HG03460 (cell line): Measurements from ENCODE around the gene JAKMIP1.

Experiments
- ATAC-seq: cut with Tn5 transposase; IDR thresholded peaks from one replicate; pipeline ENCODE4 v1.9.1; 2021; ENCODE audit not compliant: unreplicated experiment

JAKMIP1 gene

DNA sequence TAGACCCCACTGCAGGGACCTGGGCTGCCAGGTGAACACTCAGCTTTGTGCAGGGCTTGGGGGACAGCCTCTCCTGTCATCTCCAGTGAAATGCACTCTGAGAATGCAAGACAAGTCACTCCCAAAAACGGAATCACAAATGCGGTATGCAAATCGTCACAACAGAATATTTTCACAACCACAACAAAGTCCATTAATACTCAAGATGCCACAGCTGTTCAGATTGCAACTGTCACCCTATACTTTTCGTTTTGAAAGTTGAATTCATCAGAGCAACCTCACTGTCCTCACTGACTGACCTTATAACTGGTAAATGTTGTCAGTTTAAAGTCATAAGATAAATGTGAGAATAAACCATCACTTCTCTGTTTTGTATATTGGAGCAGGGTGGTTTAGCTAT is 16.6 kb downstream of the JAKMIP1 start:
- ATAC-seq: no peak

DNA sequence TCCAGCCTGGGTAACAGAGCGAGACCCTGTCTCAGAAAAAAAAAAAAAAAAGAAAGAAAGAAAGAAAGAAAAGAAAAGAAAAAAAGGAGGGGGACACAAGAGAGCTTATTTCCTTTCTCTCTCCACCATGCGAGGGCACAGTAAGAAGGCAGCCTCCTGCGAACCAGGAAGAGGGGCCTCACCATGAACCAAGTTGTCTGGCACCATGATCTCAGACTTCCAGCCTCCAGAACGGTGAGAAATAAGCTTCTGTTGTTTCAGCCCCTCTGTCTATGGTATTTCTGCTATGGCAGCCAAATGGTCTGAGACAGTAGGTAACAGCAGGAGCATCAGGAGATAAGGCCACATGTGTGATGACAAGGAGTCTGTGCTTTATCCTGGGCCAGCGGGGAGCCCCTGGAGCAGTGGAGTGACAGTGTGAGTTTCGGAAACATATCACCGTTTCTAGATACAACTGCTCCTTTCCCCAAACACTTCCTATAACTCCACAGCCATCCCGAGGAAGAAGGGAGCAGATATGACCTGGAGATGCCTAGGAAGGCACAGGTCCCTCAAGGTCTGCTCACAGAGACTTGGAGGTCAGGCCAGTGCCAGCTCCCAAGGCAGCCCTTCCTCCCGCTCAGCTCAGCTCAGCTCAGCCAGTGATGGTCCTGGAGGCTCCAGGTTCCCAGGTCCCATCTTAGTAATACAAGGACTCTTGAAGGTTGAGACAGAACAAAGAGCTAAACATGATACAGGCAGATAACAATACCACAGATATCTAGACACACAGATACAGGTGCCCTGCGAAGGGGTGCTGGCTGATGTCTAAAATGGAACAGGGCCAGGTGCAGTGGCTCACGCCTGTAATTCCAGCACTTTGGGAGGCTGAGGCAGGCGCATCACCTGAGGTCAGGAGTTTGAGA is 17.7 kb downstream of the JAKMIP1 start:
- ATAC-seq: no peak

DNA sequence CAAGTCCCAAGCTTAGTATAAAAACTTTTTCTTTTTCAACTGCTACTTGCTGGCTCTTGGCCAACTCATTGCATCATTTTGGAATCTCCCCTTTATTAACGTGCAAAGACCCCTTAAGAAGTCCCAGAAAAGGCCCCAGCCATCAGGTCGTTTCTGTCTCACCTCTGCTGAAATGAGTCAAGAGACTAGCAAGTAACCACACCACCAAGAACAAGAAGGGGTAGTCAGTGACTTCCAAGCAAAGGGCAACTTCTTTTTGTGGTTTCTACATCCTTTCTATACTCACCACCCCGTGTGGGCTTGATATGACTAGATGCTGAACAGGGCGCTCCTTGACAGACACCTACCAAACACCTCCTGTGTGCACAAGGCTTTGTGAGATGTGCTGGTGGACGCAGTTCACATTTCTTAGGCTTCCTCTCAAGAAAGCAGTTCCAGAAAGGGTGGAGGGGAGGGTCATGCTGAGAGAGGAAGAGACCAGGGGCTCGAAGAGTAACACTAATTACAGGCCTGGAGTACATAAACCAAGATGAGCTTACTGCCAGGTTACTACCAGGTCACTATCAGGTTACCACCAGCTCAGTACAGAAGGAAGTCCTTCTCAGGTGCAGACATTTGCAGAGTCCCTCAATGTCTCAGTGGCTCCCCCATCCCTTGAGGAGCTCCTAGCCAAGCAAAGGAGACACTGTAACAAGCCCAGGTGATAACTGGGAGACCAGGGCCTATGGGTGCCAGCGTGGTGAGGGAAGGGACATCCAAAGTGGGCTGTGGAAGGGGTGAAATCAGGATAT is 19.3 kb downstream of the JAKMIP1 start:
- ATAC-seq: peak; percentile 88

DNA sequence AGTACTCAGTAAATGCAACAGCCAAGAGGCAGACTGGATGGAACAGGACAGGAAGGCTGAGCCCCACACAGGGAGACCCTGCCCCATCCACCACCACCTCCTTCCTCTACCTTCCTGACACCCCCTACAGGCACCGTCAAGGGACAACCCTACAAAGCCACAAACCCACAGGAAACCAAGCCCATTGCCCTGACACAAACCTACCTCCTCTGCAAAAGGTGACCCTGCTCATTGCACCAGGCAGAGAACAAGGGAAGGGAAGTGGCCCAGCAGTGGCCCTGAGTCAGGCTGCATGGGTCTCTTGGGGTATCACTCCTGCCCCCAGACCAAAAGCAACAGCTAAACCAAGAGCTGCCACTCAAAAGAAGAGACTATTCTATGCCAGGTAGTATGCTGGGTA is 21.0 kb downstream of the JAKMIP1 start:
- ATAC-seq: no peak

DNA sequence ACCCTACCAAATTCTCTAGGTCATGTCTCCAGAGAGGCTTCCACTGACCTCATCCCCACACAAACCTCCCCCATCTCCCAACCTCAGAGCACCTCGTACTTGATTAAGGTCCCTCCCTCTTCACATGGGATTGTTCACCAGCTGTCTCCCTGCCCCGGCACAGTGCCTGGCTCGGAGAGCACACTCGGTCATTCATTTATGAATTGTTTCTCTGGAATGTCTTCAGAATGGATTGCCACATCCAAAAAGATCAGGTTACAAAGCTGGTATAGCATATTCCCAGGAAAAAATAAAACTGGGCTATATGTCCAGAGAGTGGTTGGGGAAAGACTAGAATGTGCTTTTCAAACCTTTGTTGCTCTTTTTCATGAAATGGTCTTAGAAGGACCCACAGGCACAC is 21.6 kb downstream of the JAKMIP1 start:
- ATAC-seq: no peak

DNA sequence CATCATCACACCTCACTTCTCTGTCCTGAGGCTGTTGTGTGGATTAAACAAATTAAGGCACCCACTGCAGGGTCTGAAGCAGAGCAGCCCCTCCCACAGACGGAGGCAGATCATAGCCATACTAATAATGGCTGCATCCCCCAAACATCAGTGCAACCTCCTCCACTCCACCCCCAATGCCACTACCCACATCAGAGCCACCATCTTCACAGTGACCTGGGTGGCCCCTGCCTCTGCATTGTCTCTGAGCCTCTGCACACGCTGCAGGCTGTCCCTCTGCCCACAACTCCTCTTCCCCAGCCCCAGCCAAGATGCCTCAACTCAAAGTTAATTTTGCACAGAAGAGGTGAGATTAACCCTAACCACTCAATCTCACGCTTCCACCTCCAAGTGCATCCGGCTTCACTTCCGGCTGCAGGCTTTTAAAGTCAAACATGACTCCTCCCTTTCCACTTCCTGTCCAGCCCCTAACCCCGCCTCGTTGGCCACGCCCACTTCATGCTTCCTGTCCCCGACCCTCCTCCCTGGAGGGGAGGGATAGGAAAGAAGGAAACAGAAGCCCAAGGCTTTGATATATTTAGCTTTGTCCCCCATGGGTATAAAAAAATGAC is 22.7 kb downstream of the JAKMIP1 start:
- no peak for ATAC-seq

DNA sequence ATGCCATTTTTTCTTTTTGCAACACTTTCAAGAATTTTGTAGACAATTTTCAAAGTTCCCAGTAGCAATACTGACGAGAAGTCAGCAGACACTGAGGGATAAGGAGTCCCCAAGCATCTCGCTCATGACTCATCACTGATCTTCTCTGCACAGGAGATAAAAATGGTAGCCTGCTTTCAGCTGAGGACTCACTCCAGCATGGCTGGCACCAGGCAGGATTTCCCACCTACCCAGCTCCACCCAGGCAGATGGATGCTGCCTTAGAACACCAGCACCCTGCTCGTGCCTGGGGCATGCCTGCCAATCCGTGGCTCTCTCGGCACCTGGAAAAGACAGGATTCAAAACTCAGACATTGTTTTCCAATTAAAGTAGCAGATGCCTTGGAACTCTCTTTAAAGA is 24.9 kb downstream of the JAKMIP1 start:
- no peak for ATAC-seq

DNA sequence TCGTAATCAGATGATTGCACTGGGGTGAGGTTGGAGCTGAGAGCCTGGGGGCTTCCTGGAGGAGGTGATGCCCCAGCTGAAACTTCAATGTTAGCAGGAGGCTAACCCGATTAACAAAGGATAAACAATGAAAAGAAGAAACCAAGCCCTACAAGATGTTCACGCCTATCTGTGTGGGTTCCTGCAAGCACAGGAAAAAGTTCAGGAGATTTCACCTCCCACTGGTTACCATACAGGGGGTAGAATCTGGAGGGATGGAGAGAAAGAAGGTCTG is 27.5 kb downstream of the JAKMIP1 start:
- no peak for ATAC-seq

DNA sequence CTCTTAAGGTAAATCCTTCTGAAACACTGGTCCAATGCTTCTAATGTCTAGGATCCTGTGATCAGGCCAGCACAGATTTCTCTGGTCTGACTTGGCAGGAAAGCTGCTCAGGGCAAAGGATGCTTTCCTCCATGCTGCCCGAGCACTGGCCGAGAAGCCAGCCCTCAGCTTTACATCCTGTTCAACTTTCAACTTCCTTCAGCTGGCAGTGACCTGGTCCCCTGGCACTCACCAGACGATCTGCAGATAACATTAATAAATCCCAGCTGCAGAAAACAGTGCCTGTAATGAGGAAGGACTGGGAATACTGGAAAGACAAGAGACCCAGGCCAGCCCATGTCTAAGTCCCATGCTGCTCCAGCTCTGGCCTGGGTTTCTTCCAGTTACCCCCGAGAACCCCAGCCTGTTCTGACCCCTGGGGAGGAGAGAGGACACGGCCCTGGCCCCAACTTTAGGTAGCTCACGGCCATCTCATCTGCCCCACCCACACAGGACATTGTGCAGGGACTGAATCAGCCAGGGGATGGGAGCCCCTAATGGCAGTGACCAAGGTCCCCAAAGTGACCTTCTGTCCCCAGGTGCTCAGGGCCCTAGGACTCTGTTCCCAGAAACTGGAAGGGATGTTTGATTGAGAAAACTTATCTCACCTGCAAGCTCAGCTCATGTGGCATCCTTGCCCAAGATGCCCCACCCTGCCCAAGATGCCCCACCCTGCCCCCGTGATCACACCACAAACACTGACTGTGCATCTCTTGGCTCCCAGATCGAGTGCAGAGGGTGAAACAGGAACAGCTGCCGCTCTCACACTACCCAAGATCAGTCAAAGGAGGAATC is 28.0 kb downstream of the JAKMIP1 start:
- no peak for ATAC-seq

DNA sequence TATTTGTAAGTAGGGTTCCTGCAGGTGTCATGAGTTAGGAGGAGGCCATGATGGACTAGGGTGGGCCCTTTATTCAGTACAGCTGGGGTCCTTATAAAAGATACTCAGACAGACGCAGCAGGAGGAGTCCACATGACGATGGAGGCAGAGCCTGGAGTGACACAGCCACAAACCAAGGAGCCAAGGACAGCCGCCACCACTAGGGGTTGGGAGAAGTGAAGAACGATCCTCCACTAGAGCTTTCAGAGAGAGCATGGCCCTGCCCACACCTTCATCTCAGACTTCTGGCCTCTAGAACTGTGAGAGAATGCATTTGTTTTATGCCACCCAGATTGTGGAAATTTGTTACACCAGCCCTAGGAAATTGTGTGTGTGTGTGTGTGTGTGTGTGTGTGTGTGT is 31.1 kb downstream of the JAKMIP1 start:
- no peak for ATAC-seq

DNA sequence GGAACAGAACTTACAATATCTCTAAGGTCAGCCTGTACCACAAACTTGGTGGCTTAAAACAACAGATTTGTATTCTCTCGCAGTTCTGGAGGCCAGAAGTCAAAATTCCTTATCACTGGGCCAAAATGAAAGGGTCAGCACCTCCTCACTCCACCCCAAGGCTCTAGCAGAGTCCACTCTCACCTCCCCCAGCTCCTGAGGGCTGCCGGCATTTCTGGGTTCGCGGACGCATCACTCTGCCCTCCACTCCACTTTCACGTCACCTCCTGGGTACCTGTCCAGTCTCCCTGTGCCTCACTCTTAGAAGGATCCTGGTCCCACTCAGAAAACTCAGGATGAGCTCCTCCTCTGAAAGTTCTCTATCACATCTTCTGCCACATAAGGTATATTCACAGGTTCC is 34.6 kb downstream of the JAKMIP1 start:
- no peak for ATAC-seq

DNA sequence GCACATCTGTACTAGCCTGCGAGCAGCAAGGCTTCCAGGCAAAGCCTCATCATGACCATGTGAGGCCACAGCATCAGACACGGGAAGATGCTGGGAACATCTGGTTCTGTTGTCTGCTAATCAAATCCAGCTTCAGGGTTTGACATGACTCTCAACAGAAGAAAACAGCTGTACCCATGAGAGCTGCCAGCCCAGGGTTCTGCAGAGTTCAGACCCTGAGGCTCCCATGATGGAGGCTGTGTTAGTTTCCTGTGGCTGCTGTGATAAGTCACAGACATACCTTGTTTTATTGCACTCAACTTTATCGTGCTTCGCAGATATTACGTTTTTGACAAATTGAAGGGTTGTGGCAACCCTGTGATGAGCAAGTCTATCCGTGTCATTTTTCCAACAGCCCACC is 37.5 kb downstream of the JAKMIP1 start:
- no peak for ATAC-seq

DNA sequence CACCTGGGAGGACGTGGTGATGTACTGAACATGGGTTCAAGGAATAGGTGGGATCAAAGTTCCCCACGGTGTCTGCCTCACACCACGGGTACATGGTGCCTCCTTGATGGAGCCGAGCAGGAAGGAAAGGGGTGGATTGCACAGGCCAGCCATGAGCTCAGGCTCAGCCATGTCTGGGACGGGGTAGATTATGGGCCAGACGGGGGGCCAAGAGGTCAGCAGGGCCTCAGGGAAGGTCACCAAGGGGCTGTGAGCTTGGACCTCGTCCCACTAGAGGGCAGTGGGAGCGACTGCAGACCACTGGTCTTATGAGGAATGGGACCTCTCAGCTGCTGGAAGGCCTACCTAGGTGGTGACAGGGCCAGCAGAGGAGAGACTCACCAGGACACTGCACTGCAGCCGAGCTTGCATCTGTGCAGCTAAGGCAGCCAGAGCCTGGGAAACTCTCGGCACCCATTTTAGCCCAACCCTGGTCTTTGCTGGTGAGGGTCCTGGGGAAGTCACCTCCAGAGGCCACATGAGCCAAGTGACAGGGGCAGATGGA is 38.4 kb downstream of the JAKMIP1 start:
- ATAC-seq: no peak

DNA sequence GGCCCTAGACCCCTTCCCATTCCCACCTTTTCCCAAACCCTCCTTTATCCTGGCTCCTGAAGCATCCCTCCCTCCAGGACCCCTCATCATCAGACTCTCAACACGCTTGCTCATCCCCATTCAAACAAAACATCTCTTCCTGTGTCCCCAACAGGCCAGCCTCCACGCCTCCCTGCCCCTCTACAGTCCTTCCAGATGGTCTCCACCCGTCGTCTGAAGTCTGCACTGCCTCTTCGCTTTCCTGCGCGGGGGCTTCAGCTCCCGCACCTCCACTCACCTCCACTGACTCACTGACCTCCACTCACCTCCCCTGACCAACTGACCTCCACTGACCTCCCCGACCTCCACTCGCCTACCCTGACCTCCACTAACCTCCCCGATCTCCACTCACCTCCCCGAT is 39.8 kb downstream of the JAKMIP1 start:
- ATAC-seq: no peak

DNA sequence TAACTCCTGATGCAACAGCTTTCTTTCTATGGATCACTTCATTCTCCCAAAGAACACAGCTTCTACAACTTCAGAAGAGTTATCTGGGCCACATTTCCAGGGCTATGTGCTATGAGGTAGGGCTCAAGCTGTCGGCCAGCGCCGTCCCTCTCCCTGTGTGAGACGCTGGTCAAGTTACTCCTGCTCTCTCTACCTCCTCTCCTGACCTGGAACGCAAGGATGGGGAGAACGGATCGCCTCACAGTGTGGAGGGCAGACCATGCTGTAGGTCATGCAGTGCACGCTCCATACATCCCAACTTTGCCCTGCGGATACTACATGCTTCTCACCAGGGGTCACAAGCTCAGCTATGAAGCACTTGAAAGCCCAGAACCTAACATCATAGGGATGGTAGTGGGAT is 42.4 kb downstream of the JAKMIP1 start:
- ATAC-seq: no peak

DNA sequence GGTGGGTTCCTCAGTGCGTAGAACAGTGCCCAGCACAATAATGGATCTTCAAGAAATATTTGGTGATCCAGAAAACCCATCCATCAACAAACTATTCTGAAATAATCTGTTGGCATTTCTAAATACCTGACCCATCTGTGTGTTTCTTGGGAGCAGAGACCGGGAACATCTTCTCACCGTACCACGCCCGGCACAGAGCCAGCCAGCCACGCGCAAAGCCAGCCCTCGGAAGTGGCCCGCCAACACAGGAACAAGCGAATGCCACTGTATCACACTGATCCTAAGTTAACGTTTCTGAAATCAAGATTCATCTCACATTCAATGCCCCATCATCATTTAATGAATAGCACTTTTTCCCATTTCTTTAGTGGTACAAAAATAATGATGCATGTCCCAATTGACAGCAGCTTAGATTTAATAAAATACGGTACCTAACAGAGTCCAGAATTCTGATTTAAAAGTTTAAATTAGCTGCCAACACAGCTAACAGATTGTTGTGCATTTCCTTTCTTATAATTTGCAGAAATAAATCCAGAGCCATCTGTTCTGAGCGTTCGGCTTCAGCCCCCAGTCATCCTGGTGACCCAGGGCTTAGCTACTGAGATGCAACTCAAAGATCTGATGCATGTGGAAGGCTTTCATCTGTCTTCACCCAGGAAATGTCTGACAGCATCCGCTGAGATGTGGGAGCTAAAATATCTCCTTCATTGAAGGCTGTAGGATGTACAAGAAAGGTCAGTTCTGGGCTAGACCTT is 44.2 kb downstream of the JAKMIP1 start:
- no peak for ATAC-seq

DNA sequence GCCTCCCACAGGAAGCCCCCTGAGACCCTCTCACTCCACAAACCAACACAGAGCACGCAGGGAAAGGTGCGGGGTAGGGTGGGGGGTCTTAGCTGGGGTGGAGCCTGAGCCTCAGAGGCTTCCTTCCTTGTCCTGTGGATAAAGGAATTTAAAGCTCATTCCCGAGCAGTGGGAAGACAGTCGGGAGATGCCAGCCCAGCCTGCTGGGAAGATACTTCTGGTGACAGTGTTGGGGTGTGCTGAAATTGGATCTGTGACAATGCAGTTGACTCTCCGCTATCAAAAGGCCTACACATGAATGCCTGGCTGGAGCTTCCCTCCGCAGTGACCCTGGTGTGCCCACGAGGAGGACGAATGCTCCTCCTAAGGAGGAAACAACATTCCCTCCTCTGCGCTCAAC is 45.5 kb downstream of the JAKMIP1 start:
- no peak for ATAC-seq

DNA sequence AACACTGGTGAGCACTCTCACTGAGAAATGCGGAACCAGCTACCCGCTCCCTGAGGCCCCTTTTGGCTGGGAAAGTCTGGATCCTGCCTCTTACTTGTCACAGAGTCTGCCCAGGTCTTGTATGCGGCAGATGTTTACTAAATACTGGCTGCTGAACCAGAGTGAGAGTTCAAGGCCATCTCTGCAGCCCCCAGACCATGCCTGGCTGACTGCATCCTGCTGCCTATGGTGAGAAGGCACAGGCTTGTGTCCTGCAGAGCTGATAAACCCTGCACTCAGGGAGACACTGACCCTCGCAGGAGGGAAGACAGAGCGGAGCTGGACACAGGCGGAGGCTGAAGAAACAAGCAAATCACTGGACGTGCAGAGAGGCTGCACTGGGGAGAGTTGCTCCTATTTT is 46.5 kb downstream of the JAKMIP1 start:
- ATAC-seq: no peak

DNA sequence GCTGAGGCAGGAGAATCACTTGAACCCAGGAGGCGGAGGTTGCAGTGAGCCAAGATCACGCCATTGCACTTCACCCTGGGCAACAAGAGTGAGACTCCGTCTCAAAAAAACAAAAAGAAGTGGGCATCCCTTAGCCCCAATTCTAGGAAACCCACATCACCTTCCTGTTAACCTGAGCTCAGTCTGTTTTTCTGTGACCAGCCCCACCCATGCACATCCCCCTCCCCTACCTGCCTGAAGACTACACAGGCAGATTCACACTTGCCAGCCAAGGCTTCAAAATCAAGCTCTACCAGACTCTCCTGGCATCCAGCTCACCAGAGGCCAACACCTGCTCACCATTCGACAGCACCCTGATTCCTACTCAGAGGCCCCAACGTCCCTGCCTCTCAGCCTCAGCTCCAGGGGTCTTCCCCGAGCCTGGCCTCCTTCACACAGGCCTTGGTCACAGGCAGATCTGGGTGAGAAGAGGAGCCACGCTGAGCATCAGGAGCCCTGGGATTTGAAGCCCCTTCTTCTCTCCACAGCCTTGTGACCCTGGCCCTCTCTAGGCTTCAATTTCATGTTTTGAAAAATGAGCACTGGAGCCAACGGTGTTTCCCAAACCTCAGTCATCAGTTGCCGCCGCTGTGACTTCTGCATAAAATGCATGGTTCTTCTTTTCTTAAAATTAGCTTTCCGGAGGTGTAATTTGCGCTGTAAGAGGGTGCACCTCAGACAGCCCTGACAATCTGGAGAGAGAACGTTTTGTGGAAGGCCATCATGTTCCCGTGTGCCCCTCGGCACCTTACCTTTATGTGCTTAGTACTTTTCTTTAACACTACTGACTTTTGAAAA is 47.3 kb downstream of the JAKMIP1 start:
- ATAC-seq: no peak
